ENCODE data around the gene DELE1.

DNA sequence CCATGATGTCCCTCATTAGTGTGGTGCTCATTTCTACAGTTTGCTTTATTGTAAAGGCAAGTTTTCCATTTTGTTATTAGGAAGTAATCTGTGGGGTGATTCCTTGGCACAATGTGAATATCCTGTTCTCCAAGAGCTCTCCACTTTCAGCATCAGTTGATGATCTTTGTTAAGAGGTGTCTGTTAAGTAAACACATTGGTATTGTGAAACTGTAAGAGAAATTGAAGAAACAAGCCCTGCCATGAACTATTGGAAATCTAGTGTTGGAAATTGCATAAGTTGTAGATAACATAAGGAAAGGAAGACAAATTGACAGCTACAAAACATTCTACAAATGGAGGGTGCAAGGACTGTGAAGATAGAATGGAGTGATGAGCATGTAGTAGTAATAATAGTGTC lies 62.4 kb downstream of the DELE1 start:
- TF ChIP-seq, protein P1, sequence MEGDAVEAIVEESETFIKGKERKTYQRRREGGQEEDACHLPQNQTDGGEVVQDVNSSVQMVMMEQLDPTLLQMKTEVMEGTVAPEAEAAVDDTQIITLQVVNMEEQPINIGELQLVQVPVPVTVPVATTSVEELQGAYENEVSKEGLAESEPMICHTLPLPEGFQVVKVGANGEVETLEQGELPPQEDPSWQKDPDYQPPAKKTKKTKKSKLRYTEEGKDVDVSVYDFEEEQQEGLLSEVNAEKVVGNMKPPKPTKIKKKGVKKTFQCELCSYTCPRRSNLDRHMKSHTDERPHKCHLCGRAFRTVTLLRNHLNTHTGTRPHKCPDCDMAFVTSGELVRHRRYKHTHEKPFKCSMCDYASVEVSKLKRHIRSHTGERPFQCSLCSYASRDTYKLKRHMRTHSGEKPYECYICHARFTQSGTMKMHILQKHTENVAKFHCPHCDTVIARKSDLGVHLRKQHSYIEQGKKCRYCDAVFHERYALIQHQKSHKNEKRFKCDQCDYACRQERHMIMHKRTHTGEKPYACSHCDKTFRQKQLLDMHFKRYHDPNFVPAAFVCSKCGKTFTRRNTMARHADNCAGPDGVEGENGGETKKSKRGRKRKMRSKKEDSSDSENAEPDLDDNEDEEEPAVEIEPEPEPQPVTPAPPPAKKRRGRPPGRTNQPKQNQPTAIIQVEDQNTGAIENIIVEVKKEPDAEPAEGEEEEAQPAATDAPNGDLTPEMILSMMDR (IDR thresholded peaks at IDR 0.05): no peak
- TF ChIP-seq EP300 (IDR thresholded peaks at IDR 0.05): no peak

Data from gastroesophageal sphincter (tissue), 3 donors.